ENCODE measurements around the gene GABRQ.

DNA sequence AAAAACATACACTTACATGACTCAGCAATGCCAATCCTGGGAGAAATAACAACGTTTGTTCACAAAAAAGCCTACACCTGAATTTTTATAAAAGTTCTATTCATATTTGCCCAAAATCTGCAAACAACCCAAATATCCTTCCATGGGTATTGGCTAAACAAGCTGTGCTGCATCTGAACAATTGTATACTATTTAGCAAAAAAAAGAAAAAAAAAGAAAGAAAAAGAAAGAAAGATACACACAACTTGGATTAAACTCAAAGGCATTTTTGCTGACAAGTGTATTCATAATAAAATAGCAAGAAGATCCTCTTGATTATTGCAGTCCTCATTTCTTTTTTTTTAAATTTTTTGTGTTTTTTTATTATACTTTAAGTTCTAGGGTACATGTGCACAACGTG is 36.4 kb downstream of the GABRQ start:
- TF ChIP-seq CTCF (conservative IDR thresholded peaks at IDR 0.05 in 1 of 2, IDR thresholded peaks at IDR 0.05 in 1 of 2; ENCODE audit: extremely low read depth in 1 of 2, insufficient read depth in 1 of 2, low read depth in 1 of 2, low read length in 2 of 2), result no peak
- no peak for TF ChIP-seq EZH2 (IDR thresholded peaks at IDR 0.05; ENCODE audit: borderline replicate concordance, low read length)
